ENCODE data around the gene ARID3A. TPM values are rescaled to one million over a fixed set of nuclear protein-coding genes. Genes with fewer than 3 reads are reported as not detected.

Gene ARID3A
- total RNA-seq (ENCODE audit: low replicate concordance) = 7.6 and 15.2 TPM in 2 replicates

DNA sequence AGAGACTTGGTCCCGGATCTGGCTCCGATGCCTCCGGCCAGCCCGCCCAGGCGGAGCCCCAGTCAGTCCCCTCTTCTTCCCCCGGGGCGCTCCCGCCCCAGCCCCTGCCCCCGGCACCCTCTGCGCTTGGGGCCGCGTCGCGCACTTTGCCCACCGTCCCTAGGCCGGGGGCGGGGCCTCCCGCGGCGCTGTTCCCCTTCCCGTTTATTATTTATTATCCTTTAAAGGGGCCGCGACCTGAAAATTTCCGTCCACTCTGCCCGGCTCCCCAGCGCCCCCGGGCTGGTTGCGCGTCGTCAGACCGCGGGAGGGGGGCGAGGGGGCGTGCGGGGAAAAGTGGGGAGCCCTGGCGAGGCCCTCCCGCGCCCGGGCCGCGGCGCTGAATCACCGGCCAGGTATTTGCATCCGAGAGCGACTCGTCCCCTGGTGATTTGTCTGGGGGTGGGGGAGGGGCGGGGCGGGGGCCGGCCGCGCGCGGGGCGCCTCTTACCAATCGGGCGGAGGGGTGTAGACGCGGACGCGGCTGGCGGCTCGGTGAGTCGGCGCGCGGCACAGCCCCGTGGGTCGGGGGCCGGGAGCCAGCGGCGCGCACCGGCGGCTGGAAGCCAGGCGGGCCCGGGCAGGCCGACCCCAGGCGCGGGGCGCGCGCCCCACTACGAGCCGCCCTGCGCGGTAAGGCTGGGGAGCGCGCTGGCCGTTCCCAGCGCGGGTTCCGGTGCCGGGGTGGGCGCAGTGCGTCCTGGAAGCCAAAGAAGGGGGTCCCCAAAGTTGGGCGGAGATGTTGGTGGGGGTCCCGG lies at the start of gene ARID3A:
Gene ARID3A (plus strand): TSS at position 510 of the 797 bp plus-strand sequence. CDS start 3,494 bp downstream, outside the sequence.

DNA sequence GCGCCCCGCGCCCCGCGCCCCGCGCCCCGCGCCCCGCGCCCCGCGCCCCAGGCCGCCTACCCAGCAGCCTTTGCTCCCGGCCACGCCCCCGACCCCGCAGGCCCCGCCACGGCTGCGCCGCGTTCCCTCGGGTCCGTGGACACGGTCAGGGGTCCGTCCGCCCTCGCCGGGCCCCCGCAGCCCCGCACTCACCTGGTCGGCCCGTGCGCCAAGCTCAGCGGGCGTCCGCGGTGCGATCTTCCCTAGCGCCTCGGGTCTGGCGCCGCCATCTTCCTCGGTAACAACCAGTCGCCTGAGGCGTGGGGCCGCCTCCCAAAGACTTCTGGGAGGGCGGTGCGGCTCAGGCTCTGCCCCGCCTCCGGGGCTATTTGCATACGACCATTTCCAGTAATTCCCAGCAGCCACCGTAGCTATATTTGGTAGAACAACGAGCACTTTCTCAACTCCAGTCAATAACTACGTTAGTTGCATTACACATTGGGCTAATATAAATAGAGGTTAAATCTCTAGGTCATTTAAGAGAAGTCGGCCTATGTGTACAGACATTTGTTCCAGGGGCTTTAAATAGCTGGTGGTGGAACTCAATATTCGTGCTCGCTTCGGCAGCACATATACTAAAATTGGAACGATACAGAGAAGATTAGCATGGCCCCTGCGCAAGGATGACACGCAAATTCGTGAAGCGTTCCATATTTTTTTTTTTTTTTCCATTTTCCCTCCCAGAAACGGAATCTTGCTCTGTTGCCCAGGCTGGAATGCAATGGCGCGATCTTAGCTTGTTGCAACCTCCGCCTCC lies 32.7 kb upstream of the ARID3A start, which contains the start of the genes MED16 and RNU6-9:
Gene MED16 (minus strand): TSS at position 294 of the 796 bp plus-strand sequence. CDS start 2,056 bp downstream, outside the sequence.
Gene RNU6-9 (plus strand): TSS at position 591 of the 796 bp plus-strand sequence.

GRCh38 chr19:913080-913748 lies 12.6 kb upstream of the ARID3A start, which contains the start of gene R3HDM4:
TSS of gene R3HDM4 (minus strand) at chr19:913219. CDS start at chr19:913157, 62 bp downstream.

GRCh38 chr19:917323-918151 lies 8.3 kb upstream of the ARID3A start, which contains the start of gene KISS1R:
TSS of gene KISS1R (plus strand) at chr19:917333. CDS start at chr19:917503, 170 bp downstream.

GRCh38 chr19:984165-984967 lies 58.5 kb downstream of the ARID3A start, which contains the start of gene WDR18:
TSS of gene WDR18 (plus strand) at chr19:984345. CDS start at chr19:984354, 9 bp downstream.

DNA sequence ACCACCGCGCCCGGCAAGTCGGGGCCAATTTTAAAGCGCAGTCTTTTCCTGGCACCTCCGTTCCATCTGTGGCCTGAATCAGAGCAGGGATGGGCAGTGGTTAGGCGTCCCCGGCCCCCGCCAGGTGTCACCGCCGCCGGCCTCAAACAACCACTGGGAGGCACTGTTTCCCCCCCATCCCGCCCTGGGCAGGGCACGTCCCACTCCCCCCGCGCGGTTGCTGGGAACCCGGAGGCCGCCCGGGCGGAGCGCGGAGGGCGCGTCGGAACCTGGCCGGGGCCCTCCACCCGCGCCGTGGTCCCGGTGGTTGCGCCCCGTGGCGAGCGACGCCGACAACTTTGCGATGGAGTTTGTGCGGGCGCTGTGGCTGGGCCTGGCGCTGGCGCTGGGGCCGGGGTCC lies 74.3 kb downstream of the ARID3A start, which contains the start of gene GRIN3B:
Gene GRIN3B (plus strand): TSS at position 325 of the 400 bp plus-strand sequence. CDS start 19 bp downstream, at position 344.

DNA sequence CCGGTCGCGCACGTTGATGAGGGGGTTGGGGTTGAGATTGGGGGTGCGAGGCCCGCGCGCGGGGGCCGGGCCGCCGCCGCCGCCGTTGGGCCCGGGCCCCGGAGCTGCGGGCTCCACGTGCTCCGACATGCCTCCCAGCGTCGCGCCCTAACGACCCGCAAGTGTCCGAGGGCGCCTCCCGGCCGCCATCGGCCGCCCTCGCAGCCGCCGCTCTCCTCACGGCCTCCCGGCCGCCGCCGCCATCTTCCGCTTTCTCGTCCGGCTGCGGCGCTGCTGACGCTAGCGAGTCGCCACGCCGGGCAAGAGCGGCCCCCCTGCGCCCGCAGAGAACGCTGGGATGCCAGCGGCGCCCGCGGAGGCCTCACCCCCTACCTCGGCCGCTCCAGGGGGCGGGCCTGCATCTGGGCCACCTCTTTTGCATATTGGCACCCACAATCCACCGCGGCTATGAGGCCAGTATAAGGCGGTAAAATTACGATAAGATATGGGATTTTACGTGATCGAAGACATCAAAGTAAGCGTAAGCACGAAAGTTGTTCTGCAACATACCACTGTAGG lies 95.1 kb downstream of the ARID3A start, which contains the start of gene TMEM259:
Gene TMEM259 (minus strand): TSS at position 256 of the 558 bp plus-strand sequence. CDS start 127 bp downstream, at position 129.

Other genes with a start within 250 kb of the ARID3A start
- 22.8 and 81.7 TPM in 2 replicates for gene FSTL3, start 249.6 kb upstream of the ARID3A start, total RNA-seq (ENCODE audit: low replicate concordance)
- gene PRSS57, start 230.6 kb upstream of the ARID3A start, total RNA-seq (ENCODE audit: low replicate concordance) = not detected in 2 replicates
- 6.0 and 26.7 TPM in 2 replicates for gene PALM, start 217.1 kb upstream of the ARID3A start, total RNA-seq (ENCODE audit: low replicate concordance)
- under 0.01 TPM in 1 of 2 replicates, not detected in the other for gene MISP, start 174.9 kb upstream of the ARID3A start, total RNA-seq (ENCODE audit: low replicate concordance)
- gene PTBP1, start 128.6 kb upstream of the ARID3A start, total RNA-seq (ENCODE audit: low replicate concordance) = 77.1 and 91.9 TPM in 2 replicates
- gene PLPPR3, start 104.1 kb upstream of the ARID3A start, total RNA-seq (ENCODE audit: low replicate concordance) = 0.15 and 1.2 TPM in 2 replicates
- not detected in 2 replicates for gene AZU1, start 98.2 kb upstream of the ARID3A start, total RNA-seq (ENCODE audit: low replicate concordance)
- not detected in 2 replicates for gene PRTN3, start 85.0 kb upstream of the ARID3A start, total RNA-seq (ENCODE audit: low replicate concordance)
- 0.15 TPM in 1 of 2 replicates, not detected in the other for gene ELANE, start 73.7 kb upstream of the ARID3A start, total RNA-seq (ENCODE audit: low replicate concordance)
- 0.83 and 156 TPM in 2 replicates for gene CFD, start 66.4 kb upstream of the ARID3A start, total RNA-seq (ENCODE audit: low replicate concordance)
- gene MED16, start 32.8 kb upstream of the ARID3A start, total RNA-seq (ENCODE audit: low replicate concordance) = 23.5 and 33.1 TPM in 2 replicates
- not detected in 2 replicates for gene RNU6-9, start 32.6 kb upstream of the ARID3A start, total RNA-seq (ENCODE audit: low replicate concordance)
- gene R3HDM4, start 12.8 kb upstream of the ARID3A start, total RNA-seq (ENCODE audit: low replicate concordance) = 6.8 and 24.8 TPM in 2 replicates
- gene KISS1R, start 8.7 kb upstream of the ARID3A start, total RNA-seq (ENCODE audit: low replicate concordance) = not detected in 2 replicates
- gene WDR18, start 58.3 kb downstream of the ARID3A start, total RNA-seq (ENCODE audit: low replicate concordance) = 37.1 and 127 TPM in 2 replicates
- 0.23 and 0.45 TPM in 2 replicates for gene GRIN3B, start 74.4 kb downstream of the ARID3A start, total RNA-seq (ENCODE audit: low replicate concordance)
- 41.3 and 58.0 TPM in 2 replicates for gene TMEM259, start 95.1 kb downstream of the ARID3A start, total RNA-seq (ENCODE audit: low replicate concordance)
- not detected in 2 replicates for gene RNU6-2, start 95.5 kb downstream of the ARID3A start, total RNA-seq (ENCODE audit: low replicate concordance)
- gene CNN2, start 100.6 kb downstream of the ARID3A start, total RNA-seq (ENCODE audit: low replicate concordance) = 268 and 324 TPM in 2 replicates
- 2.2 and 8.4 TPM in 2 replicates for gene ABCA7, start 114.1 kb downstream of the ARID3A start, total RNA-seq (ENCODE audit: low replicate concordance)
- gene ARHGAP45, start 141.1 kb downstream of the ARID3A start, total RNA-seq (ENCODE audit: low replicate concordance) = 0.82 and 4.7 TPM in 2 replicates
- 127 and 132 TPM in 2 replicates for gene POLR2E, start 169.3 kb downstream of the ARID3A start, total RNA-seq (ENCODE audit: low replicate concordance)
- 382 and 1,065 TPM in 2 replicates for gene GPX4, start 178.0 kb downstream of the ARID3A start, total RNA-seq (ENCODE audit: low replicate concordance)
- gene SBNO2, start 248.2 kb downstream of the ARID3A start, total RNA-seq (ENCODE audit: low replicate concordance) = 40.7 and 112 TPM in 2 replicates